Measurements from ENCODE around the gene ZBTB4.

The ZBTB4 gene

DNA sequence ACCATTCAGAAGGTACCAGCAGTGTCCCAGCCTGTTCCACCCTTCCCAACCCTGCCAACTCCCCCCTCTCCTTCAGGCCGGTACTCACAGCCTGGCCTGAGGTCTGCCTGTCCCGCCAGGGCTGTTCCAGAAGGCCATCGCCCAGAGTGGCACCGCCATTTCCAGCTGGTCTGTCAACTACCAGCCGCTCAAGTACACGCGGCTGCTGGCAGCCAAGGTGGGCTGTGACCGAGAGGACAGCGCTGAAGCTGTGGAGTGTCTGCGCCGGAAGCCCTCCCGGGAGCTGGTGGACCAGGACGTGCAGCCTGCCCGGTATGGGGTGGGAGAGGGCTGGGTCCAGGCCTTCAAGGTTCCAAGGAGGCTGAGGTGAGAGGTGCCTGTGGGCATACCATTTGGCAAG, 64.6 kb downstream of the ZBTB4 start:
- no peak for TF ChIP-seq JUND (IDR thresholded peaks at IDR 0.05; ENCODE audit: low read depth)
- DNase-seq (ENCODE audit: low read depth in 1 of 2, low spot score in 1 of 2), result no peak
- in situ Hi-C loops (cut with HindIII; ENCODE audit: low pct_unique_long_range_greater_than_20kb, low sequenced_read_pairs), result no loop called here

- no peak for DNase-seq (ENCODE audit: low read depth in 1 of 2, low spot score in 1 of 2)
- in situ Hi-C loops (cut with HindIII; ENCODE audit: low pct_unique_long_range_greater_than_20kb, low sequenced_read_pairs), result no loop called here
- no peak for TF ChIP-seq JUND (IDR thresholded peaks at IDR 0.05; ENCODE audit: low read depth)
Measured at GRCh38 chr17:7413346-7413985, 66.0 kb downstream of the ZBTB4 start.

GRCh38 chr17:7411427-7411750, 68.0 kb downstream of the ZBTB4 start:
- no peak for DNase-seq (ENCODE audit: low read depth in 1 of 2, low spot score in 1 of 2)
- TF ChIP-seq JUND (IDR thresholded peaks at IDR 0.05; ENCODE audit: low read depth), result no peak
- in situ Hi-C loops (cut with HindIII; ENCODE audit: low pct_unique_long_range_greater_than_20kb, low sequenced_read_pairs), result no loop called here

DNA sequence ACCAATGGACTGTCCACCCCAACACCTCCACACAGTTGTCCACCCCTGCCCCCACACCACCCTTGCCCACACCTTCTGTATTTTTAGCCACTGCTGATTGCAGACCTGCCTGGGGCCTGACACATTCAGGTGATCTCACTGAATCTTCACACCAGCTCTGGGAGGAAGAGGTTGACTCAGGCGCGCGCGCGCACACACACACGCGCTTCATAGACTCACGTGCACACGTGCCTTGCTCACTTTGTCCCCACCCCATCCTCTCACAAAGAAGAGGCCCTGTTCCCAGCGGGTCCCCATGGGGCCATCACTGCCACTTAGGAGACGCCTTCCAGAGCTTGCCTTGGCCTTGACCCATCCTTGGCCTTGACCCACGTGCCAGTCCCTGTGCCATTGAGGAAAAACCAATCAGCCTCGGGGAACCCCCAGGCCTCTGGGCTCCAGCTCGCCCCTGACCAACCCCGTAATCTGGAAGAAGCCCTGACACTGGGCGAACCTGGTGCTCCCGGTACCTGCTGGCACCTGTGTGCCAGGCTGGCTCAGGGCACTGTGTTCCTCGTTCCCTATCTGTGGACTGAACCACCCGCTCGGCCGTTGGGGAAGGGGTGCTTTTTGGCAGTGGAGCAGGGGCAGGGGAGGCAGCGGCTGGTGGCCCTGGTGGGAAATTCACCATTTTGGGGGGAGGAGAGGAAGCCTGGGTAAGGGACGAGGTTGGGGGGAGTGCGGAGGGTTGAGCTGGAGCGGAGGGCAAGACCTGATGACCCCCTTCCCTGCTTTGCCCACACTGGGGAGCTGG, 68.6 kb downstream of the ZBTB4 start:
- no peak for TF ChIP-seq JUND (IDR thresholded peaks at IDR 0.05; ENCODE audit: low read depth)
- in situ Hi-C loops (cut with HindIII; ENCODE audit: low pct_unique_long_range_greater_than_20kb, low sequenced_read_pairs), result no loop called here

DNA sequence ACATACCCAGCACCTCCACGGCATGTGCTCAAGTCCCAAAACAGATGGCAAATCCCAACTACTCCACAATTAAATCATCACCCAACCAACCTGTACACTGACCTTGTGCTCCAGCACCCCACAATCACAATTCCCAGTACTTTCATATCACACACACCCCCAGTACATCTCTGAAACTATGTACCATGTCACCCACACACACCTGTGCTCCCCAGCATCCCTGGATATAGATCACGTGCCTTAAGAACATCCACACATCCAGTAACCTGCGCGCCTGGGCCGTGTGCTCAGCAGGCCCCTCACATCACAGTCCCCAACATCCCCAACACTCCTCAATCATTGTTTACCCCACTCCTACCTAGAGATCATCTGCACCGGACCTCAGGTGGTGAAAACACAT, 69.7 kb downstream of the ZBTB4 start:
- TF ChIP-seq JUND (IDR thresholded peaks at IDR 0.05; ENCODE audit: low read depth), result no peak
- no peak for DNase-seq (ENCODE audit: low read depth in 1 of 2, low spot score in 1 of 2)
- in situ Hi-C loops (cut with HindIII; ENCODE audit: low pct_unique_long_range_greater_than_20kb, low sequenced_read_pairs), result no loop called here

More for the DNA sequence above, 68.6 kb downstream of the ZBTB4 start:
- no peak for DNase-seq (ENCODE audit: low read depth in 1 of 2, low spot score in 1 of 2)
